GM23338 (cell line): Measurements from ENCODE around the gene GSG1L.

Source experiments
- CTCF ChIP-seq, 2 experiments: fragments of 200-600 bp in 1 of 2; sonication (generic) in 1 of 2; conservative IDR thresholded peaks; 2 replicates each; pipeline versions ENCODE4 v1.5.1 to v1.6.1; 2016 to 2017; ENCODE audit warnings: antibody characterized with exemption in 2 of 2, low read depth in 2 of 2, mild to moderate bottlenecking in 2 of 2, moderate library complexity in 1 of 2
- ETS1 ChIP-seq: IDR thresholded peaks from 2 replicates; pipeline ENCODE4 v1.6.1; 2016; ENCODE audit warnings: antibody characterized with exemption
- EZH2 ChIP-seq: fragments of 200-600 bp; sonication (generic); IDR thresholded peaks from one replicate; pipeline ENCODE4 v1.8.0; 2017; ENCODE audit warnings: antibody characterized with exemption, mild to moderate bottlenecking, low read depth; ENCODE audit not compliant: unreplicated experiment
- EZH2phosphoT487 ChIP-seq: fragments of 200-600 bp; sonication (generic); IDR thresholded peaks from one replicate; pipeline ENCODE4 v1.8.1; 2018; ENCODE audit warnings: antibody characterized with exemption; ENCODE audit not compliant: unreplicated experiment
- REST ChIP-seq: IDR thresholded peaks from one replicate; pipeline ENCODE4 v1.6.1; 2018; ENCODE audit warnings: antibody characterized with exemption; ENCODE audit not compliant: unreplicated experiment
- STAT1 ChIP-seq: IDR thresholded peaks from one replicate; pipeline ENCODE4 v1.6.1; 2016; ENCODE audit warnings: antibody characterized with exemption; ENCODE audit not compliant: unreplicated experiment

GRCh38 chr16:28072087-28072486 is 8.6 kb upstream of the GSG1L start:
- TF ChIP-seq REST (no peak), EZH2phosphoT487 (no peak), EZH2 (no peak), CTCF (conservative IDR thresholded peaks at IDR 0.05; ENCODE audit: low read depth in 2 of 2) (no peak), ETS1 (no peak), STAT1 (no peak)
